ENCODE results near the gene NOTO. TPM values are rescaled to one million over a fixed set of nuclear protein-coding genes. Genes with fewer than 3 reads are reported as not detected.
"Not testable (repeated sequence)": the region's sequence is repeated elsewhere in the genome, so short reads cannot be mapped to it uniquely, and the experiment has no call there.

NOTO gene
- total and polyA plus RNA-seq, 3 experiments from 2014 or later: not detected

DNA sequence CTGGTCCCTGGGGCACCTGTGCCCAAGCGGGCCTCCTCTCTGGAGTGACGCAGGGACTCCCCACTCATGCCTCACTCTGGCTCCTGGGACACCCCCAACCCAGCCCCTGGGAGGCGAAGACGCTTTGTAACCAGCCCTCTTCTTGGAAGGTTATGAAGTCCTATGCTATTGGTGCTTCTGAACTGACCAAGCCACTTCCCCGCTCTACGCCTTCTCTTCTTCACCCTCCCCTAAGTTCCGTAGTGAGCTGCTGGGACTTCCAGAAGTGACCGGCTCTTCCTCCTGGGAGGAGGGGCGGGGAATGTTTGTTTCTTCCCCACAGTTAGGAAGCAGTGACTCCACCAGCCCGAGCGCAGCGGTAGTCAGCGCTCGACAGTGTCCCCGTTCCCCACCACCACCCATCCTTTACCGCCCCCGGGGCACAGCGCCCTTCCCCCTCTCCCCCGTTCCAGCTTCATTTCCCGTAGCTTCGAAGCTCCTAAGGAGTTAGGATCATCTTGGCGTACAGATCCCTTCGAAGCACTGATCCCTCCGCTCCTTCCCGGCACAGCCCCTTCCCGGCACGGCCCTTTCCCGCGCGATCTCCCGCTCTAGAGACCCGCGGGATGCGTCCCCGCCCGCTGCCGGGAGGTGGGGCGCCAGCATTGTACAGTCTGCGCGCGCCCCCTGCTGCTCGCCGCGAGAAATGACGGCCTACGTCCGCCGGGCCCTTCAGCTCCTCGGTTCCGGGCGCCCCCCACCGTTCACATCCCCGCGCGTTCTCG lies 25.3 kb upstream of the NOTO start:
- H3K9me3 Mint-ChIP-seq: peaks cover 0 to 2% (median 0%) of the 10 kb centered on the region in 5 donors
- Histone ChIP-seq H3K27ac (ENCODE audit: low read depth, low read length) (no peak overlapping the region), H3K9me3 (ENCODE audit: low read length) (no peaks in the 10 kb centered on the region), H3K36me3 (ENCODE audit: insufficient read depth, low read length) (no peaks in the 10 kb centered on the region), H3K4me3 (ENCODE audit: low read length) (peak overlapping the region; percentile 81), H3K27me3 (ENCODE audit: insufficient read depth, low read length, poor library complexity, severe bottlenecking) (peaks cover 10% of the 10 kb centered on the region), H3K4me1 (ENCODE audit: insufficient read depth, low read length) (peaks cover 22% of the 10 kb centered on the region)
- peak overlapping the region; percentile 23 to 81 (median 55) for H3K27ac Mint-ChIP-seq
- POLR2A ChIA-PET: interaction anchor here (0.6 to 1.2 kb wide), 2 partner anchors 57 kb away, joined by 3 to 4 read pairs; partner anchors contain the start of gene CCT7
- peaks cover 15 to 54% of the 10 kb centered on the region in 2 donors for H3K27me3 Mint-ChIP-seq
- H3K4me3 Mint-ChIP-seq: peak overlapping the region; percentile 87 to 95 (median 89)
- peak; percentile 83 to 89 (median 87) for DNase-seq
- CTCF ChIA-PET: interaction anchor here (0.6 to 4.2 kb wide), 54 partner anchors 8 to 365 kb away, joined by 3 to 85 read pairs (median 5); partner anchors contain the start of genes CCT7, NOTO, PRADC1 and RAB11FIP5
- H3K36me3 Mint-ChIP-seq: no peaks in the 10 kb centered on the region
- peaks cover 14 to 22% (median 15%) of the 10 kb centered on the region in 3 donors for H3K4me1 Mint-ChIP-seq

DNA sequence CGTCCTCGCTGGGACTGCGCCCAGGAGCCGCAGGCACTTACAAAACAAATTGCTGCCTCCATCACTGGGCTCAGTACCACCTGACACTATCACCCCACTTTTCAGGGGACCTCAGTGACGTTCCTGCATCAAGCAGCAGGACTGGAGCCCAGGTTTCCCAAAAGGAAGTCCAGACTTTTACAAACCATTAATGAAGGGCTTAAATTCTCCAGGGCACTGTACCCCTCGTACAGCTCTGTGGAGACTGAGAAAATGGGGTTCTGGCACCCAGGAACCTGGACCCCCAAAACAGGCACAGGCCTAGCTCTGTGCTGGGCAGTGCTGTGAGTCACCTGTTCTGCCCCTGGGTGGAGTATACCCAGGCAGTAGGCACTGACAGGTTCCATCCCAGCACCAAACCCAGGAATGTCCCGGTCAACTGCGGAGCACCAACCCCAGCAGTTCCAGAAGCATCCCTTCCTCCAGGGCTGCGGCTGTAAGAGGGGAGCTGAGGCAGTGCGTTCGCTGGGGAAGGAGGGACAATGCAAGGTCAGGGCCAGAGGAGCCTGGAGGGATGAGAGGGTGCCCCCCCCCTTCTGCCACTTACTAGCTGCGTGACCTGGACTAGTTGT lies 24.6 kb upstream of the NOTO start:
- Histone ChIP-seq H3K27ac (ENCODE audit: low read depth, low read length) (no peak overlapping the region), H3K27me3 (ENCODE audit: insufficient read depth, low read length, poor library complexity, severe bottlenecking) (peaks cover 10% of the 10 kb centered on the region), H3K4me1 (ENCODE audit: insufficient read depth, low read length) (peaks cover 22% of the 10 kb centered on the region), H3K4me3 (ENCODE audit: low read length) (no peak overlapping the region), H3K36me3 (ENCODE audit: insufficient read depth, low read length) (no peaks in the 10 kb centered on the region), H3K9me3 (ENCODE audit: low read length) (no peaks in the 10 kb centered on the region)
- ChIA-PET CTCF (interaction anchor here (0.6 to 4.2 kb wide), 51 partner anchors 9 to 317 kb away, joined by 3 to 85 read pairs (median 5); partner anchors contain the start of genes CCT7, NOTO, PRADC1 and RAB11FIP5), POLR2A (interaction anchor here (0.6 kb wide), 1 partner anchor 56 kb away, joined by 3 read pairs; the partner anchor contains the start of gene CCT7)
- Mint-ChIP-seq H3K9me3 (peaks cover 0 to 2% (median 0%) of the 10 kb centered on the region in 5 donors), H3K27ac (peak overlapping the region in 5 of 8 donors; percentile 24 to 76 (median 58)), H3K4me3 (peak overlapping the region; percentile 87 to 95 (median 89)), H3K4me1 (peaks cover 14 to 22% (median 15%) of the 10 kb centered on the region in 3 donors), H3K36me3 (no peaks in the 10 kb centered on the region), H3K27me3 (peaks cover 19 to 56% of the 10 kb centered on the region in 2 donors)
- DNase-seq: no peak

DNA sequence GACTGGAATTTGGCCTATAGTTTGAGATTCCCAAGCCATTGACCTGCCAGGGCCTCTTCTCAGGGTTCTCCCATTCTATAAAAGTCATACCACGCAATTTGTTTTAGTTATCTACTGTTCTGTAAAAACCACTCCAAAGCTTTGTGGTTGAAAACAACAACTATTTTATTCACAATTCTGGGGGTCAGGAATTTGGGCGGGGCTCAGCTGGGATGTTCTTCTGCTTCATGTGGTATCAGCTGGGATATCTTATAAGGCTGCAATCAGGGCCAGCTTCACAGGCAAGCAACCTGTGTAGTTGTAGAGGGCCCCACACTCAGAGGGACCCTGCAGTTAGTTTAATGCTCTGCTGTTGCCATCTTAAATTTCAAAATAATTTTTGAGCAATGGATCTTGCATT lies 16.4 kb upstream of the NOTO start:
- ChIA-PET CTCF (interaction anchor here (1.1 to 3.6 kb wide), 2 partner anchors 9 kb away, joined by 3 to 36 read pairs; no protein-coding TSS in a partner anchor), POLR2A (no interaction called here)
- Mint-ChIP-seq H3K36me3 (no peaks in the 10 kb centered on the region), H3K4me3 (no peak overlapping the region), H3K27me3 (peaks cover 22 to 36% of the 10 kb centered on the region in 2 donors), H3K9me3 (peaks cover 0 to 6% (median 0%) of the 10 kb centered on the region in 5 donors), H3K27ac (no peak overlapping the region), H3K4me1 (no peaks in the 10 kb centered on the region)
- H3K4me3 ChIP-seq (ENCODE audit: low read length): no peak overlapping the region
- no peaks in the 10 kb centered on the region for H3K9me3 ChIP-seq (ENCODE audit: low read length)
- no peak overlapping the region for H3K27ac ChIP-seq (ENCODE audit: low read depth, low read length)
- no peak for DNase-seq
- no peaks in the 10 kb centered on the region for H3K4me1 ChIP-seq (ENCODE audit: insufficient read depth, low read length)
- H3K36me3 ChIP-seq (ENCODE audit: insufficient read depth, low read length): no peaks in the 10 kb centered on the region
- H3K27me3 ChIP-seq (ENCODE audit: insufficient read depth, low read length, poor library complexity, severe bottlenecking): no peaks in the 10 kb centered on the region

DNA sequence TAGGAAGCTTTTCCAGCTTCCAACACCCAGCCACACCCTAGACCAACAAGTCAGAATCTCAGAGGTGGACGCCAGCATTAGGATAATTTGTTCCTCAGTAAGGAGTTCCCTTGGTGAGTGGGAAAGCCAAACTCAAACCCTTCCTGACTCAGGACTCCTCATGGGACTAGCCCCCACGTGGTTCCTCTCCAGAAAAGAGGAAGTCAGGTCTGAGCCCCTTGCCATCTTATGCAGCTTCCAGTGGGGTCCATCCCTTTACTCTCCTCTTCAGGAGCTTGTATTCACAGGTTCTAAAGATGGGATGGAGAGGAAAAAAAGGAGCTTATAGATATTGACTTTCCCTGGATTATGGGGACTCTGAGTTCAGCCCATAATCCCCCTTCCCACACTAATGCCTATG lies 14.8 kb upstream of the NOTO start:
- Histone ChIP-seq H3K27ac (ENCODE audit: low read depth, low read length) (no peak overlapping the region), H3K4me3 (ENCODE audit: low read length) (no peak overlapping the region), H3K36me3 (ENCODE audit: insufficient read depth, low read length) (no peaks in the 10 kb centered on the region), H3K4me1 (ENCODE audit: insufficient read depth, low read length) (no peaks in the 10 kb centered on the region), H3K27me3 (ENCODE audit: insufficient read depth, low read length, poor library complexity, severe bottlenecking) (no peaks in the 10 kb centered on the region), H3K9me3 (ENCODE audit: low read length) (no peaks in the 10 kb centered on the region)
- no peak overlapping the region for H3K4me3 Mint-ChIP-seq
- peaks cover 20 to 38% of the 10 kb centered on the region in 2 donors for H3K27me3 Mint-ChIP-seq
- H3K9me3 Mint-ChIP-seq: peaks cover 0 to 4% (median 0%) of the 10 kb centered on the region in 5 donors
- no peaks in the 10 kb centered on the region for H3K36me3 Mint-ChIP-seq
- CTCF ChIA-PET: interaction anchor here (1.2 to 3.6 kb wide), 2 partner anchors 10 to 102 kb away, joined by 3 to 36 read pairs; no protein-coding TSS in a partner anchor
- no peak overlapping the region for H3K27ac Mint-ChIP-seq
- H3K4me1 Mint-ChIP-seq: no peaks in the 10 kb centered on the region
- DNase-seq: no peak
- POLR2A ChIA-PET: no interaction called here

DNA sequence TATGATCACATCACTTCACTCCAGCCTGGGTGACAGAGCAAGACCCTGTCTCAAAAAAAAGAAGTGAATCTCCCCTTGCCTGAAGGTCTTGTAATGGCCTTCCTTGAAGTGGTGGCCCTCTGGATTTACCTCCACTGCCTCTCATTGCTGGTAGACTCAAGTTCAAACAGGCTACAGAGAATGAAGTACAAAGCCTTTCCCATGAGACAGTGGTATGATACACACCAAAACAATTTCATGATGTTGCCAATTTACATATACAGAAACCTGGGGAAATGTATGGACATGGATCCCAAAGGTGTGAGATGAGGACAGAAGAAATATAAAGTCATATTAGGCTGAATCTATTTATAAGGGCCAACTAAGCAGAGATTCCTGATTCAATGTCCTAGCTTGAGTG lies 4.8 kb upstream of the NOTO start:
- Histone ChIP-seq H3K27me3 (ENCODE audit: insufficient read depth, low read length, poor library complexity, severe bottlenecking) (no peaks in the 10 kb centered on the region), H3K4me3 (ENCODE audit: low read length) (no peak overlapping the region), H3K4me1 (ENCODE audit: insufficient read depth, low read length) (no peaks in the 10 kb centered on the region), H3K27ac (ENCODE audit: low read depth, low read length) (no peak overlapping the region), H3K9me3 (ENCODE audit: low read length) (no peaks in the 10 kb centered on the region), H3K36me3 (ENCODE audit: insufficient read depth, low read length) (no peaks in the 10 kb centered on the region)
- peaks cover 3 to 9% (median 6%) of the 10 kb centered on the region in 3 donors for H3K4me1 Mint-ChIP-seq
- POLR2A ChIA-PET: no interaction called here
- DNase-seq: no peak
- H3K27me3 Mint-ChIP-seq: peaks cover 34 to 54% of the 10 kb centered on the region in 2 donors
- H3K27ac Mint-ChIP-seq: no peak overlapping the region
- no peak overlapping the region for H3K4me3 Mint-ChIP-seq
- CTCF ChIA-PET: no interaction called here
- H3K36me3 Mint-ChIP-seq: peaks cover 0 to 2% (median 0%) of the 10 kb centered on the region in 3 donors
- H3K9me3 Mint-ChIP-seq: no peaks in the 10 kb centered on the region

DNA sequence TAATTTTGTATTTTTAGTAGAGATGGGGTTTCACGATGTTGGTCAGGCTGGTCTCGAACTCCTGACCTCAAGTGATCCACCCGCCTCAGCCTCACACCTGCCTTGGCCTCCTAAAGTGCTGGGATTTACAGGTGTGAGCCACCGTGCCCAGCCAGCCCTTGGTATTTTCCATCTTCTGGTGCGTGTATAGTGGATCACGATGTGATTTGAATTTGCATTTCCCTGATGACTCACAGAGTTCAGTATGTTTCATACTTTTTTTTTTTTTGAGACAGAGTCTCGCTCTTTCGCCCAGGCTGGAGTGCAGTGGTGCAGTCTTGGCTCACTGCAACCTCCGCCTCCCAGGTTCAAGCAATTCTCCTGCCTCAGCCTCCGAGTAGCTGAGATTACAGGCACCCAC lies 2.1 kb upstream of the NOTO start:
- H3K4me1 ChIP-seq (ENCODE audit: insufficient read depth, low read length); H3K36me3 ChIP-seq (ENCODE audit: insufficient read depth, low read length); POLR2A ChIA-PET; H3K4me3 ChIP-seq (ENCODE audit: low read length); H3K9me3 ChIP-seq (ENCODE audit: low read length); H3K27ac ChIP-seq (ENCODE audit: low read depth, low read length); H3K36me3 Mint-ChIP-seq; H3K4me3 Mint-ChIP-seq; H3K27ac Mint-ChIP-seq; DNase-seq; H3K9me3 Mint-ChIP-seq: not testable (repeated sequence)
- peaks cover 44 to 65% of the 10 kb centered on the region in 2 donors for H3K27me3 Mint-ChIP-seq
- H3K27me3 ChIP-seq (ENCODE audit: insufficient read depth, low read length, poor library complexity, severe bottlenecking): peaks cover 13% of the 10 kb centered on the region
- CTCF ChIA-PET: interaction anchor here (1.4 to 3.0 kb wide), 2 partner anchors 13 to 23 kb away, joined by 5 to 11 read pairs; partner anchors contain the start of gene SMYD5
- peaks cover 5 to 12% (median 6%) of the 10 kb centered on the region in 3 donors for H3K4me1 Mint-ChIP-seq

DNA sequence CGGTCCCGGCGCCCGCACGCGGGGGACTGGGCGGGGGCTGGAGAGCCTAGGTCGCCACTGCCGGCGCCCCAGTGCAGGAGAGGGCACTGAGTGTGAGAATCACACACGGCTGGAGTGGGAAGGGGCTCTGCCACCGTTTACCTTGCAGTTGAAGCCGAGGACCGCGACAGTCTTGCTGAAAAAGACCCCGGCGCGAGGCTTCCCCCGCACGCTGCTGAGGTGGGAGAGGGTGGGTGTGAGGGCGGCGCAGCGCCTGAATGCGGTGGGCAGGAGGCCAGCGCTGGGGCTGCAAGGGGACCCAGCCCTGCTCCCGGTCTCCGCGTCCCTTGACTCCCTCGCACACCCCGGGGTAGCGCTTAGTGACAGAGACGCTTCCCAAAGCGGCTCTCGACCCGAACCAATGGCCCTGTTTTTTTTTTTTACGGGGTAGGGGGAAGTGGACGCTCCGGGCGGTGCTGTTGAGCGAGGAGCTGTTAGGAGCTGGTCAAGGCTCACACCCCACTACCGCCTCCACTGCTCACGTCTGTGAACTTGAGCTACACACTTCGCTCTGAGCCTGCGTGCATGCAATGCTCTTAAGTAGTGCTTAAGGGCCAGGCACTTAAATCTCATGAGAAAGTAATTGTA lies 794 bp downstream of the NOTO start:
- Mint-ChIP-seq H3K4me3 (peak overlapping the region in 5 of 7 donors; percentile 44 to 82 (median 48)), H3K36me3 (peaks cover 0 to 2% (median 0%) of the 10 kb centered on the region in 3 donors), H3K27me3 (peaks cover 46 to 55% of the 10 kb centered on the region in 2 donors), H3K9me3 (no peaks in the 10 kb centered on the region), H3K27ac (no peak overlapping the region), H3K4me1 (peaks cover 5 to 12% (median 6%) of the 10 kb centered on the region in 3 donors)
- CTCF ChIA-PET: interaction anchor here (2.1 kb wide), 1 partner anchor 26 kb away, joined by 6 read pairs; no protein-coding TSS in a partner anchor
- no peaks in the 10 kb centered on the region for H3K36me3 ChIP-seq (ENCODE audit: insufficient read depth, low read length)
- POLR2A ChIA-PET: no interaction called here
- H3K4me1 ChIP-seq (ENCODE audit: insufficient read depth, low read length): no peaks in the 10 kb centered on the region
- H3K27me3 ChIP-seq (ENCODE audit: insufficient read depth, low read length, poor library complexity, severe bottlenecking): peaks cover 13% of the 10 kb centered on the region
- H3K27ac ChIP-seq (ENCODE audit: low read depth, low read length): no peak overlapping the region
- H3K9me3 ChIP-seq (ENCODE audit: low read length): no peaks in the 10 kb centered on the region
- DNase-seq: no peak
- no peak overlapping the region for H3K4me3 ChIP-seq (ENCODE audit: low read length)

Data from CD8-positive, alpha-beta memory T cell (primary cell).